BLaER1 (cell line): ENCODE measurements around the gene NUCKS1.

Experiments used
- H3K27ac ChIP-seq: shearing (Covaris generic); formaldehyde crosslinking; 2 replicates; pipeline ENCODE4 v1.8.1; 2022
- H3K27me3 ChIP-seq: shearing (Covaris generic); formaldehyde crosslinking; 2 replicates; pipeline ENCODE4 v1.8.1; 2022
- H3K36me3 ChIP-seq: shearing (Covaris generic); formaldehyde crosslinking; 2 replicates; pipeline ENCODE4 v1.8.1; 2022
- H3K4me1 ChIP-seq: shearing (Covaris generic); formaldehyde crosslinking; 2 replicates; pipeline ENCODE4 v1.8.1; 2022
- H3K4me2 ChIP-seq: shearing (Covaris generic); formaldehyde crosslinking; 2 replicates; pipeline ENCODE4 v1.8.1; 2022
- H3K4me3 ChIP-seq: shearing (Covaris generic); formaldehyde crosslinking; 2 replicates; pipeline ENCODE4 v1.8.1; 2022
- H3K9ac ChIP-seq: shearing (Covaris generic); formaldehyde crosslinking; 2 replicates; pipeline ENCODE4 v1.8.1; 2022
- H3K9me3 ChIP-seq: shearing (Covaris generic); formaldehyde crosslinking; 2 replicates; pipeline ENCODE4 v1.8.1; 2022
- H4K20me1 ChIP-seq: shearing (Covaris generic); formaldehyde crosslinking; 2 replicates; pipeline ENCODE4 v1.8.1; 2022
- Cebpa-rat ChIP-seq: shearing (Covaris generic); IDR thresholded peaks from 2 replicates; pipeline ENCODE4 v1.8.1; 2022

The NUCKS1 gene

GRCh38 chr1:205750138-205751035, at the start of gene NUCKS1:
Gene NUCKS1 (minus strand): TSS chr1:205750182. CDS start chr1:205749973, 209 bp downstream.
- H3K9ac ChIP-seq: peak within 1 kb of the TSS; percentile 97
- H3K9me3 ChIP-seq: no peaks in the 10 kb centered on the region
- peaks cover 29% of the 10 kb centered on the region for H3K4me1 ChIP-seq
- peaks cover 41% of the 10 kb centered on the region for H4K20me1 ChIP-seq
- peak within 1 kb of the TSS; percentile 98 for H3K27ac ChIP-seq
- no peak for TF ChIP-seq Cebpa-rat
- peak within 1 kb of the TSS; percentile 85 for H3K4me3 ChIP-seq
- H3K36me3 ChIP-seq: peaks cover 16% of the 10 kb centered on the region; the same call in 1 of the 2 replicates
- H3K27me3 ChIP-seq: no peaks in the 10 kb centered on the region
- peak within 1 kb of the TSS; percentile 92 for H3K4me2 ChIP-seq

- peaks cover 95% of the 10 kb centered on the region for H3K36me3 ChIP-seq
- no peak overlapping the region for H3K27ac ChIP-seq
Observed at GRCh38 chr1:205798577-205798976, 48.6 kb upstream of the NUCKS1 start.

GRCh38 chr1:205797168-205797567, 47.2 kb upstream of the NUCKS1 start:
- Histone ChIP-seq H3K4me3 (no peak overlapping the region), H4K20me1 (peaks cover 24% of the 10 kb centered on the region), H3K4me1 (peaks cover 37% of the 10 kb centered on the region), H3K9ac (no peak overlapping the region), H3K9me3 (no peaks in the 10 kb centered on the region), H3K27ac (no peak overlapping the region), H3K4me2 (no peak overlapping the region), H3K36me3 (peaks cover 100% of the 10 kb centered on the region), H3K27me3 (no peaks in the 10 kb centered on the region)
- no peak for TF ChIP-seq Cebpa-rat

More at GRCh38 chr1:205798577-205798976, 48.6 kb upstream of the NUCKS1 start:
- Histone ChIP-seq H4K20me1 (peaks cover 35% of the 10 kb centered on the region), H3K4me3 (no peak overlapping the region), H3K4me2 (no peak overlapping the region), H3K9ac (no peak overlapping the region), H3K9me3 (no peaks in the 10 kb centered on the region), H3K4me1 (peaks cover 23% of the 10 kb centered on the region), H3K27me3 (no peaks in the 10 kb centered on the region)
- no peak for TF ChIP-seq Cebpa-rat

GRCh38 chr1:205794011-205794730, 44.2 kb upstream of the NUCKS1 start:
- no peak for TF ChIP-seq Cebpa-rat
- H3K27ac ChIP-seq: no peak overlapping the region
- H3K4me1 ChIP-seq: peaks cover 43% of the 10 kb centered on the region
- peaks cover 100% of the 10 kb centered on the region for H3K36me3 ChIP-seq
- H3K4me2 ChIP-seq: peak overlapping the region; percentile 40; the same call in 1 of the 2 replicates
- no peak overlapping the region for H3K4me3 ChIP-seq
- no peaks in the 10 kb centered on the region for H3K9me3 ChIP-seq
- 0 out of 2 replicates have a peak, but pooled peaks cover 9% of the 10 kb centered on the region for H4K20me1 ChIP-seq
- H3K27me3 ChIP-seq: no peaks in the 10 kb centered on the region
- no peak overlapping the region for H3K9ac ChIP-seq

- peak overlapping the region; percentile 40 for H3K4me2 ChIP-seq
- H3K36me3 ChIP-seq: peaks cover 94% of the 10 kb centered on the region
- peak overlapping the region; percentile 32; the same call in 1 of the 2 replicates for H3K27ac ChIP-seq
- peaks cover 43% of the 10 kb centered on the region for H3K4me1 ChIP-seq
- H3K9me3 ChIP-seq: no peaks in the 10 kb centered on the region
- H4K20me1 ChIP-seq: 0 out of 2 replicates have a peak, but pooled peaks cover 9% of the 10 kb centered on the region
- no peak overlapping the region for H3K9ac ChIP-seq
- TF ChIP-seq Cebpa-rat: no peak
- H3K4me3 ChIP-seq: no peak overlapping the region
- H3K27me3 ChIP-seq: no peaks in the 10 kb centered on the region
Observed at GRCh38 chr1:205792961-205793673, 43.1 kb upstream of the NUCKS1 start.

GRCh38 chr1:205792481-205792881, 42.5 kb upstream of the NUCKS1 start:
- no peaks in the 10 kb centered on the region for H3K27me3 ChIP-seq
- H3K27ac ChIP-seq: 0 out of 2 replicates have a peak overlapping the region, but pooled peaks have one; percentile 32
- no peaks in the 10 kb centered on the region for H3K9me3 ChIP-seq
- H3K4me1 ChIP-seq: peaks cover 43% of the 10 kb centered on the region
- no peak overlapping the region for H3K4me3 ChIP-seq
- H3K9ac ChIP-seq: no peak overlapping the region
- H4K20me1 ChIP-seq: 0 out of 2 replicates have a peak, but pooled peaks cover 9% of the 10 kb centered on the region
- peaks cover 88% of the 10 kb centered on the region for H3K36me3 ChIP-seq
- TF ChIP-seq Cebpa-rat: no peak
- peak overlapping the region; percentile 40; the same call in 1 of the 2 replicates for H3K4me2 ChIP-seq

- Histone ChIP-seq H3K4me2 (no peak overlapping the region), H4K20me1 (0 out of 2 replicates have a peak, but pooled peaks cover 9% of the 10 kb centered on the region), H3K4me1 (peaks cover 43% of the 10 kb centered on the region), H3K27ac (no peak overlapping the region), H3K4me3 (no peak overlapping the region), H3K36me3 (peaks cover 80% of the 10 kb centered on the region), H3K9me3 (no peaks in the 10 kb centered on the region), H3K9ac (no peak overlapping the region), H3K27me3 (no peaks in the 10 kb centered on the region)
- no peak for TF ChIP-seq Cebpa-rat
Observed at GRCh38 chr1:205791568-205792180, 41.7 kb upstream of the NUCKS1 start.

GRCh38 chr1:205787287-205787916, 37.4 kb upstream of the NUCKS1 start:
- Histone ChIP-seq H3K27ac (no peak overlapping the region), H3K9me3 (no peaks in the 10 kb centered on the region), H3K4me2 (no peak overlapping the region), H3K4me3 (no peak overlapping the region), H3K27me3 (no peaks in the 10 kb centered on the region), H4K20me1 (no peaks in the 10 kb centered on the region), H3K4me1 (peaks cover 22% of the 10 kb centered on the region), H3K9ac (no peak overlapping the region), H3K36me3 (peaks cover 37% of the 10 kb centered on the region)
- TF ChIP-seq Cebpa-rat: no peak
